Measurements from ENCODE around the gene SHROOM1.

- TF ChIP-seq EZH2phosphoT487 (IDR thresholded peaks at IDR 0.05; ENCODE audit: borderline replicate concordance, low read depth, low read length) = no peak
- TF ChIP-seq, protein P1, sequence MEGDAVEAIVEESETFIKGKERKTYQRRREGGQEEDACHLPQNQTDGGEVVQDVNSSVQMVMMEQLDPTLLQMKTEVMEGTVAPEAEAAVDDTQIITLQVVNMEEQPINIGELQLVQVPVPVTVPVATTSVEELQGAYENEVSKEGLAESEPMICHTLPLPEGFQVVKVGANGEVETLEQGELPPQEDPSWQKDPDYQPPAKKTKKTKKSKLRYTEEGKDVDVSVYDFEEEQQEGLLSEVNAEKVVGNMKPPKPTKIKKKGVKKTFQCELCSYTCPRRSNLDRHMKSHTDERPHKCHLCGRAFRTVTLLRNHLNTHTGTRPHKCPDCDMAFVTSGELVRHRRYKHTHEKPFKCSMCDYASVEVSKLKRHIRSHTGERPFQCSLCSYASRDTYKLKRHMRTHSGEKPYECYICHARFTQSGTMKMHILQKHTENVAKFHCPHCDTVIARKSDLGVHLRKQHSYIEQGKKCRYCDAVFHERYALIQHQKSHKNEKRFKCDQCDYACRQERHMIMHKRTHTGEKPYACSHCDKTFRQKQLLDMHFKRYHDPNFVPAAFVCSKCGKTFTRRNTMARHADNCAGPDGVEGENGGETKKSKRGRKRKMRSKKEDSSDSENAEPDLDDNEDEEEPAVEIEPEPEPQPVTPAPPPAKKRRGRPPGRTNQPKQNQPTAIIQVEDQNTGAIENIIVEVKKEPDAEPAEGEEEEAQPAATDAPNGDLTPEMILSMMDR (conservative IDR thresholded peaks at IDR 0.05; ENCODE audit: low read length) = no peak
Measured at GRCh38 chr5:132800545-132800944, 29.9 kb downstream of the SHROOM1 start.
